ENCODE data around the gene GCK. TPM values are rescaled to one million over a fixed set of nuclear protein-coding genes. Genes with fewer than 3 reads are reported as not detected.

GCK gene
- total and polyA plus RNA-seq, 2 of the 13 experiments (the other 11 are each of a cell fraction or from before 2014, with no cell fraction given): not detected

GRCh38 chr7:44123190-44124003, 65.8 kb downstream of the GCK start, which contains the start of gene POLD2 (continued):
- no peak for TF ChIP-seq SNAI1 (CRISPR knock-in tag; IDR thresholded peaks at IDR 0.05; ENCODE audit: borderline replicate concordance)
- TF ChIP-seq HOXA7 (CRISPR knock-in tag; IDR thresholded peaks at IDR 0.05): no peak
- TF ChIP-seq ZNF687 (CRISPR knock-in tag; IDR thresholded peaks at IDR 0.05): peak; percentile 95
- TF ChIP-seq HOXA9 (CRISPR knock-in tag; IDR thresholded peaks at IDR 0.05; ENCODE audit: borderline replicate concordance): no peak
- no peak for TF ChIP-seq CBFB (CRISPR knock-in tag; IDR thresholded peaks at IDR 0.05)
- TF ChIP-seq GLI4 (CRISPR knock-in tag; IDR thresholded peaks at IDR 0.05; ENCODE audit: borderline replicate concordance): no peak
- no peak for TF ChIP-seq AKNA (CRISPR knock-in tag; IDR thresholded peaks at IDR 0.05; ENCODE audit: borderline replicate concordance)
- no peak for TF ChIP-seq MTF2 (CRISPR knock-in tag; IDR thresholded peaks at IDR 0.05; ENCODE audit: borderline replicate concordance)
- TF ChIP-seq ZNF75D (CRISPR knock-in tag; IDR thresholded peaks at IDR 0.05; ENCODE audit: borderline replicate concordance): no peak
- no peak for TF ChIP-seq ZNF562 (CRISPR knock-in tag; IDR thresholded peaks at IDR 0.05; ENCODE audit: borderline replicate concordance)
- TF ChIP-seq ZNF773 (CRISPR knock-in tag; IDR thresholded peaks at IDR 0.05; ENCODE audit: borderline replicate concordance): no peak; the same call in 1 of the 2 replicates
- TF ChIP-seq MBNL3 (CRISPR knock-in tag; conservative IDR thresholded peaks at IDR 0.05): no peak
- no peak for TF ChIP-seq SMAD1 (CRISPR knock-in tag; IDR thresholded peaks at IDR 0.05; ENCODE audit: borderline replicate concordance, low read depth)
- TF ChIP-seq ETS1 (CRISPR knock-in tag; IDR thresholded peaks at IDR 0.05): no peak
- no peak for TF ChIP-seq E2F2 (CRISPR knock-in tag; IDR thresholded peaks at IDR 0.05; ENCODE audit: borderline replicate concordance)

Measured in HepG2 (cell line).